Amygdala (tissue), 56 donors: Measurements from ENCODE around the gene SH3BP1.
A peak's percentile ranks its signal among the peaks of the same experiment; 100 is the strongest.

Source experiments
- DNase-seq, 56 donors: peaks; one replicate each; lab custom pipeline; 2025; lab: John Stamatoyannopoulos, UW

SH3BP1 gene

GRCh38 chr22:37610480-37611129 is 28.9 kb upstream of the SH3BP1 start:
- DNase-seq: peak in 5 of 56 donors; percentile 10 to 44 (median 22)

- DNase-seq: no peak
Observed at GRCh38 chr22:37611207-37611606, 28.3 kb upstream of the SH3BP1 start.

GRCh38 chr22:37616201-37617083 is 23.0 kb upstream of the SH3BP1 start:
- no peak for DNase-seq

GRCh38 chr22:37617431-37617830 is 22.0 kb upstream of the SH3BP1 start:
- no peak for DNase-seq

- DNase-seq: no peak
Observed at GRCh38 chr22:37618072-37618656, 21.3 kb upstream of the SH3BP1 start.

- no peak for DNase-seq
Observed at GRCh38 chr22:37618674-37619073, 20.8 kb upstream of the SH3BP1 start.

DNA sequence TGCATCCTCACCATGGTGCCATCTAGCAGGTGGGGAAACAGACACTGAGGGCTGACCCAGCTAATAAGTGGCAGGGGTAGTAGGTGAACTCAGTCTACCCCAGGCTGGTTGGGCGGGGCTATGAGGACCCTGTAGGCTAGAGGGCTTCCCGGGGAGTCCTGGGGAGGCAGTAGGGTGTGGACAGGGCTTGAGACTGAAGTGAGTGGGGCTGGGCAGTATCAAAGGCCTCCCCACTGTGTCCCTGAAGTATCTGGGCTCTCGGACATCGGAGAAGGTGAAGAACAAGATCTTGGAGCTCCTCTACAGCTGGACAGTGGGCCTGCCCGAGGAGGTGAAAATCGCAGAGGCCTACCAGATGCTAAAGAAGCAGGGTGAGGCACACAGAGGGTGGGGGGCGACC is 19.5 kb upstream of the SH3BP1 start:
- DNase-seq: no peak

DNA sequence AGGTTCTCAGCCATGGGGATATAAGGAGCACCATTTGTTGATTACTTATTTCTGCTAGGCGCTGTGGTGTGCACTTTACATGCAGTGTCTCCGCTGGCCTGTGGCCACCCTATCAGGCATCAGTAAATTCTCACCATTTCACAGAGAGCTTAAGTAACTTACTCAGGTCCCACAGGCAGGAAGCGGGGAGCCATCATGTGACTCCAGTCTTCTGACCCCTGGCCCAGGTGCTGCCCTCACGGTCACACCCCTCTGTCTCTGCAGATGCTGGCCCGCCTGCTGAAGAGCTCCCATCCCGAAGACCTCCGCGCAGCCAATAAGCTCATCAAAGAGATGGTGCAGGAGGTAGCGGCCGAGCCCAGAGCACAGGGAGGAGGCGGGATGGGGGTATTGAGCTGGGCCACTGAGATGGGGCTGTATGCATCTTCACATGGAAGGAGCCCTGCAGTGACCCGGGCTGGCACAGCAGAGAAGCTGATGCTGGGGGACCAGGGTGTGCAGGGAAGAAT is 18.1 kb upstream of the SH3BP1 start:
- DNase-seq: no peak

DNA sequence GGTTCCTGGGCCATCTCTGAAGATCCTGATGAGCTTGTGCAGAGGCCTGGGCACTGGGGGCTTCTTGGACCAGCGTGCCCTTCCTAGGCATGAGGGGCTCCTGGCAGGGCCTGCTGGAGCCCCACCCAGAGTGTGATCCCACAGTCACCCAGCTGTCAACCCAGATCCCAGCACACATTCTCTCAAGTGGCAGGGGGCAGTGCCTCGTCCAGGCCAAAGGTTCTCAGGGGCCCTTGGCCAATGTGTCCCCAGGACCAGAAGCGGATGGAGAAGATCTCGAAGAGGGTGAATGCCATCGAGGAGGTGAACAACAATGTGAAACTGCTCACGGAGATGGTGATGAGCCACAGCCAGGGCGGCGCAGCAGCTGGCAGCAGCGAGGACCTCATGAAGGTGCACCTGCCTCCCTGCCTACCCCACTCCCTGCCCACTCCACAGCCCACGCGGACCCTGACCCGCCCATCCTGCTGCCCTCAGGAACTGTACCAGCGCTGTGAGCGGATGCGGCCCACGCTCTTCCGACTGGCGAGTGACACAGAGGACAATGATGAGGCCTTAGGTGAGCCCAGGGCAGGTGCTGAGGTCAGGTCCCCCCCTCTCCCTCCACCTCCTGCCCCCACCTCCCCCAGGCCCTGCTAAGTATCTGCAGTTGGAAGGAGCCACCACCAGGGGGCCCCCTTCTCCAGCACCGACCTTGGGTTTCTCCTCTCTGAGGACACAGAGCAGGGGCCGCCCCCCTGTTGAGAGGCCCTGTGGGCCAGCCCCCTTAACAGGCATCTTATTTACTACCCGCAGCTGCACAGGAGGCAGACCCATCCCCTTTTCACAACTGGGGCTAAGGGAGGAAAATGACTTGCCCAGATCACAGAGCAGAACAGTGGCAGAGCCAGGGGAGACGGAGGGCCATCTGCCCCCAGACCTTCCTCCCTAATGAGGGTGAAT is 16.1 kb upstream of the SH3BP1 start:
- peak in 32 of 56 donors; percentile 13 to 75 (median 34) for DNase-seq

DNA sequence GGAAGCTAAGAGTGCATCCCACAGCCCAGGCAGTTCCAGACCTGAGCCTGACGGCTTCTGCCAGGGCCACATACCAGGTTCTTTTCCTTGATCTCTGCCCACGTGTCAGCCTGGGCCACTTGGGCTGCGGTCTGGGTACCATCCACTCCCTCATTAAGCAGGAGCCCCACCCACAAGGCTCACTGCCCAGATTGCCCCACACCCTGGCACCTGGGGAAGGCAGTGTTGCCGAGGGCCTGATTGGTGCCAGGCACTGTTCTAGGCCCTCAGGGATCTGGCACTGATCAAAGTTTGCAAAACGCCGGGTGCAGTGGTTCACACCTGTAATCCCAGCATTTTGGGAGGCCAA is 15.5 kb upstream of the SH3BP1 start:
- DNase-seq: no peak

- no peak for DNase-seq
Observed at GRCh38 chr22:37624876-37625275, 14.6 kb upstream of the SH3BP1 start.

- no peak for DNase-seq
Observed at GRCh38 chr22:37625737-37626136, 13.7 kb upstream of the SH3BP1 start.

DNA sequence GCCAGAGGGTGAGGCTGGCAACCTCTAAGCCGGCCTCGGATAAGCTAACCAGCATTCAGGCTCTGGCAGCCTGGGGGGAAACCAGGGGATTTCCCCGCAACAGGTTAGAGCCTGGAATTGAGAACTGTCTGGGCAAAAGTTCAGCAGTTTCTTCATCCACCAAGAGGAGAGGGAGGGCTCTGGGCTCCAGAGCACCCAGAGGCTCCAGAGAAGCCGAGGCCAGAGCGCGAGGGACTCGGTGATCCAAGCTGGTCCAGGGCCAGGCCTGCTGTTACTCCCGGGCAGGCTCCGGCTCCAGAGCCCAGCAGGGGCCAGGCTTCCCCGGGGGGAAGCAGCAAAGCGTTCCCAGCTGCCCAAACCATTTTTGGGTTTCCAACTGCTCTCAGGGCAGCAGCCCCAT is 13.3 kb upstream of the SH3BP1 start:
- peak in 5 of 56 donors; percentile 18 to 36 (median 28) for DNase-seq

DNA sequence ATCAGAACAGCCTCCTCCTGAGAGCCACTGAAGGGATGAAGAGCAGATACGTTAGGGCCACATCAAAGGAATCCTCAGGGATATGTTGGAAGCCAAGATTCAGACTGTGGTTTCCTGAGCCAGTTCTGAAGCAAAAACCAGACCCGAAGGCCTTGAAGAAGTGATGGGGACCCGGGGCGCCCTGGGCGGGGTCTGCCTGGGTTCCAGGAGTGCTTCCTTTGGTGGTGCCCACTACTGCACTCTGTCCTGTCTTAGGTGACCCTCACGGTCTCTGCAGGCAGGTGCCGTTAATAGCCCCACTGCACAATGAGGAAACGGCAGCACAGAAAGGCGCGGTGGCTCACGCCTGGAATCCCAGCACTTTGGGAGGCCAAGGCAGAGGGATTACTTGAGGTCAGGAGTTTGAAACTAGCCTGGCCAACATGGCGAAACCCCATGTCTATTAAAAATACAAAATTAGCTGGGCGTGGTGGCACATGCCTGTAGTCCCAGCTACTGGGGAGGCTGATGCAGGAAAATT is 12.9 kb upstream of the SH3BP1 start:
- DNase-seq: no peak

GRCh38 chr22:37627121-37627520 is 12.3 kb upstream of the SH3BP1 start:
- no peak for DNase-seq

DNA sequence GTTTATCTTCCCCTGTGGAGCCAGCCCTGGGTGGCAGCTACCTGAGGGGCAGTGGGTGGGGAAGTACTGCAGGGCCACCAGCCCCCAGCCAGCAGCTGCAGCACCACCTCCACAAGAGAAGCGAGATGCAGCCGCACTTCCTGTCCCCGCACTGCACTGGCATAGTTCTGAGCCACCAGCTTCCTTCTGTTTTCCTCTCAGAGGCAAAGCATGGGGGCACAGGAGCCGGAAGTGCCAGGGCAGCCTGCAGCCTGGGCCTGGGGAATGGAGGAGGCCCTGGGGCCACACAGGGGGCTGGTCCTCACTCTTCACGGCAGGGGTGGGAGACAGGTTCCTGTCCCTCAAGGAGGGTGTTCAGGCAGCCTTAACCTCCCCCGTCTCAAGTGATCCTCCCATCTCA is 11.9 kb upstream of the SH3BP1 start:
- DNase-seq: peak in 10 of 56 donors; percentile 6 to 51 (median 23)

- no peak for DNase-seq
Observed at GRCh38 chr22:37628830-37629229, 10.6 kb upstream of the SH3BP1 start.

GRCh38 chr22:37629928-37630327 is 9.5 kb upstream of the SH3BP1 start:
- no peak for DNase-seq

DNA sequence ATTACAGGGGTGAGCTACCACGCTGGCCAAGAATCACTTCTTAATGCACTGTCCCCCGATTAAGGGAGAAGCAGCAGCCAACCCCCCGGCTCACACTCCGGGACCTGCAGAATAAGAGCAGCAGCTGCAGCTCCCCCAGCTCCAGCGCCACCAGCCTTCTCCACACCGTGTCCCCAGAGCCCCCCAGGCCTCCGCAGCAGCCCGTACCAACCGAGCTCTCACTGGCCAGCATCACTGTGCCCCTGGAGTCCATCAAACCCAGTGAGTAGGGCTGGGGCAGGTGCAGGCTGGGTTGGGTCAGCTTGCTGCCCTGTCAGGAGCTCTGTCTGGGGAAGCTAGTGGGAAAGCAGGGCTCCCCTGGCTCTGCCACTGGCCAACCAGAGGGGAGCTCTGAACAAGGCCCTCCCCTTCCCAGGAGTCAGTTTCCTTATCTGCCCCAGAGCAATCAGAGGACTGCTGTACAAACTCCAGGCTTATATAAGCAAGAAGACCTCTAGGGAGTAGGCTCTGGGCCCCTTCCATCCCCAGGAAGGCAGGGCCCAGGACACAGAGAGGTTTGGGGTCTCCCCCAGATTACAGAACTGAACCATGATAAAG is 8.5 kb upstream of the SH3BP1 start:
- no peak for DNase-seq
